T-helper 17 cell (primary cell): ENCODE results near the gene F8A2. TPM values are rescaled to one million over a fixed set of nuclear protein-coding genes. Genes with fewer than 3 reads are reported as not detected.
"Not testable (repeated sequence)": the region's sequence is repeated elsewhere in the genome, so short reads cannot be mapped to it uniquely, and the experiment has no call there.

Experiments
- ATAC-seq: fragments of 150-1000 bp; cut with Tn5 transposase; 2 replicates; pipeline ENCODE4 v1.10.0; 2021; ENCODE audit warnings: mild to moderate bottlenecking, moderate library complexity
- DNase-seq, 3 donors: peaks; one replicate each; pipeline versions ENCODE4 v3.0.0 to v3.0.0-alpha.2; 2020 to 2021
- H3K9me3 ChIP-seq: one replicate; pipeline ENCODE4 v1.7.0; 2013; ENCODE audit warnings: low read length, mild to moderate bottlenecking; ENCODE audit not compliant: control insufficient read depth, poor library complexity, severe bottlenecking
- H3K27ac Mint-ChIP-seq: one replicate; pipeline ENCODE4 v1.8.0; 2022; ENCODE audit warnings: mild to moderate bottlenecking, moderate library complexity, mixed read lengths
- H3K27me3 Mint-ChIP-seq: one replicate; pipeline ENCODE4 v1.8.0; 2022; ENCODE audit warnings: mixed read lengths
- H3K36me3 Mint-ChIP-seq: one replicate; pipeline ENCODE4 v1.8.0; 2022; ENCODE audit warnings: low read depth, mixed read lengths
- H3K4me1 Mint-ChIP-seq: one replicate; pipeline ENCODE4 v1.8.0; 2022; ENCODE audit warnings: mild to moderate bottlenecking, mixed read lengths
- H3K4me3 Mint-ChIP-seq: one replicate; pipeline ENCODE4 v1.8.0; 2022; ENCODE audit warnings: mild to moderate bottlenecking, moderate library complexity, mixed read lengths
- total RNA-seq, 4 donors: library from RNA in 2 of 4; stranded (reverse) in 2 of 4; gene quantifications; one replicate each; pipeline ENCODE4 v1.2.3 and lab custom pipeline; 2022 to 2026

The F8A2 gene
- not detected for total RNA-seq

DNA sequence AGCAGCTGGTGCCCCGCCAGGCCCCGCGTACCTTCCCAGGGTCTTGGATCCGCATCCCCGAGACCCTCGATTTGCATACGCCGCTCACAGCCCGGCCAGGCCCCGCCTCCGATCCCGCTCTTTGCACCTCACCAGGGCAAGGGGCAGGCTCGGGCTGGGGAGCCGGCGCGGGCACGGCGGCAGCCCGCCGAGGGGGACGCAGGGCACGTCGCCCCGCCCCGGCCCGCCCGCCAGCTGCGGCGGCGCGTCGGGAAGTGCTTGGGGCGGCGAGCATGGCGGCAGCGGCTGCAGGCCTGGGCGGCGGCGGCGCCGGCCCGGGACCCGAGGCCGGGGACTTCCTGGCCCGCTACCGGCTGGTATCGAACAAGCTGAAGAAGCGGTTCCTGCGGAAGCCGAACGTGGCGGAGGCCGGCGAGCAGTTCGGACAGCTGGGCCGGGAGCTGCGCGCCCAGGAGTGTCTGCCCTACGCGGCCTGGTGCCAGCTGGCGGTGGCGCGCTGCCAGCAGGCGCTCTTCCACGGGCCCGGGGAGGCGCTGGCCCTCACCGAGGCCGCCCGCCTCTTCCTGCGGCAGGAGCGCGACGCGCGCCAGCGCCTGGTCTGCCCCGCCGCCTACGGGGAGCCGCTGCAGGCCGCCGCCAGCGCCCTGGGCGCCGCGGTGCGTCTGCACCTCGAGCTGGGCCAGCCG is at the start of gene F8A2:
Gene F8A2, plus strand, starts transcription at position 253 of the 686 bp plus-strand sequence. Its CDS starts 20 bp downstream, at position 273.
- H3K4me3 Mint-ChIP-seq, DNase-seq, H3K36me3 Mint-ChIP-seq, H3K27ac Mint-ChIP-seq, H3K4me1 Mint-ChIP-seq, H3K9me3 ChIP-seq, H3K27me3 Mint-ChIP-seq: not testable (repeated sequence)
- peak; percentile 80 for ATAC-seq

DNA sequence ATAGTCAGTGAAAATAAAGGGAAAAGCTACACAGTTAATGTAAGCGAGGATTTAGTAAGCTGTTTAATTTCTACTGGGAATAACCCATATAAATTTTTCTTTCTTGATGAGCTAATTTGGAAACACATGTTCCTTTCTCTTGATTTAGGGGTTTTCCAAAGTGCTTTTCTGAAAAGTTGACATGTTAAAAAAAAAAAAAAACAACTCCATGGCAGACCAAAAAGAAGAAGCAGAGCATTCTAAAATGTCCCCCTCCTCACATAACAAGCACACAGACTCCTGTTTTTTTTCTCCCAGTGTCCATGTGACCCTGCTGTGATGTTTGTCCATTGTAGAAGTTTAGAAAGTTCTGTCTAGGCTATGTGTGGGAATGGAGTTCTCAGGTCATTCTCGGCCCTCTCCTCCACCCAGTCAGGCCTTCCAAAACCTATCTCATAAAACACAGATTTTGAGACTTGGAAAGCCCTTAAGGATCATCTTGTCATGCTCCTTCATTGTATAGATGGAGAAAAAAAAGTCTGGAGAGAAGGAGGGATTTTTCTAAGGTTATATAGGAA is 48.3 kb upstream of the F8A2 start:
- H3K27me3 Mint-ChIP-seq, result no peaks in the 10 kb centered on the region
- H3K4me1 Mint-ChIP-seq, result peaks cover 2% of the 10 kb centered on the region
- no peak overlapping the region for H3K27ac Mint-ChIP-seq
- no peak for DNase-seq
- H3K9me3 ChIP-seq, result no peaks in the 10 kb centered on the region
- ATAC-seq, result no peak
- no peak overlapping the region for H3K4me3 Mint-ChIP-seq
- no peaks in the 10 kb centered on the region for H3K36me3 Mint-ChIP-seq

DNA sequence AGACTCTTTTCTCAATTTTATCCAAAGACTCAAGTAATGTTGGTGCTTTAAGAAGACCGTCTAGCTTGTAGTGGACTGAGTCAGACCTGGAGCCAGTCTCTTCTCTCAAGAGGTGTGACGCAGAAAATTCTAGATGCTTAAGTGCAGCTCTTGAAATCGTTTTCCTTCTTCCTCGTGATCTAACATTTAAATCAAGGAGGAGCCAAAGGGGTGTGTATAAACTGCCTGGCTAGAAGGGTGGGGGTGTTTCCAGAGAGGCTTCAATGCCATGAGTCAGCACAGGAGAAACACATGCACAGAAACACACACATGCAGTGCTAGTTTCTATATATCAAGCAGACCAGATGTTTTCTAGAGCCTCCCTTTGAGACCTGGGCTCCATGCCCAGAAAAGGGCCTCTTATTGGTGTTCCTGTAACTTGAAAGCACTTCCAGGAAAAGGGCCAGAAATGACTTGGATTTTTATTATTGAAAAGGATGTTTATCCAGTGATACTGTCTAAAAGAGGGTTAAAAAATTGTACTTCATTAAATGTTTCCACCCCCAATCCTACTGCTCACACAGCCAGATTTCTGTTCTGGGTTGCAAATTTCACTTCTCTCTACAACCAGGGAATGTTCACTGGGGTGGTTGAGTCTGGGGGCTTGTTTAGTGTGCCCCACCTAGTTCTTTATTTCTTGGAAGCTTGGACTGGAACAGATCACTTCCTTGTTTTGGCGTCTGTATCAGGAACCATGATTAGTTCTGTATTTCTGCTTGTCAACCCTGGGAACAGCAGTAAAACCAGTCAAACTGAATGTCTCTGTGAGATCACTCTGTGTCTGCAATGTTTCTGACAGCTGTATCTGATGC is 47.2 kb upstream of the F8A2 start, which contains the start of gene CLIC2:
Gene CLIC2, minus strand, starts transcription at position 129 of the 851 bp plus-strand sequence. CDS start 187 bp downstream, outside the sequence.
- H3K4me1 Mint-ChIP-seq, result peaks cover 2% of the 10 kb centered on the region
- H3K27ac Mint-ChIP-seq, result no peak within 1 kb of the TSS
- H3K36me3 Mint-ChIP-seq, result no peaks in the 10 kb centered on the region
- H3K4me3 Mint-ChIP-seq, result no peak within 1 kb of the TSS
- ATAC-seq (no peak), DNase-seq (no peak)
- H3K27me3 Mint-ChIP-seq, result no peaks in the 10 kb centered on the region
- no peaks in the 10 kb centered on the region for H3K9me3 ChIP-seq

DNA sequence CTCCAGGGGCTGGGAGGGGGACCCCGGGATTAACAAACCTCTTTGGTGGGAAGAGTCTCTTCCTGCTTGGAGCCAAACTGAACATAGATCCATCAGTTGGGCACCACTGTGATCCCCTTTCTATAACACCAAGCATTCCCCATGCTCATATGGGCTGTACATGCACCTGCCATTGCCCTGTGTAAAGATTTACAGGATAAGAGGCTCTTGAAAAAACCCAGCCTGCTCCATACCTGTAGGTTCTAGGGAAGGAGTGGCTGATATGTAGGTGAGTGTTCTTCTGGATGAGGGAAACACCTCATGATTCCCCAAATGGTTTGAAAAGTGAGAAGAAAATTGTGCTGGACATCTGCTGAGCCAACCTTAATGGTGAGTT is 46.6 kb upstream of the F8A2 start:
- ATAC-seq, H3K27ac Mint-ChIP-seq, H3K4me1 Mint-ChIP-seq, H3K27me3 Mint-ChIP-seq, DNase-seq, H3K36me3 Mint-ChIP-seq, H3K4me3 Mint-ChIP-seq, H3K9me3 ChIP-seq: not testable (repeated sequence)

DNA sequence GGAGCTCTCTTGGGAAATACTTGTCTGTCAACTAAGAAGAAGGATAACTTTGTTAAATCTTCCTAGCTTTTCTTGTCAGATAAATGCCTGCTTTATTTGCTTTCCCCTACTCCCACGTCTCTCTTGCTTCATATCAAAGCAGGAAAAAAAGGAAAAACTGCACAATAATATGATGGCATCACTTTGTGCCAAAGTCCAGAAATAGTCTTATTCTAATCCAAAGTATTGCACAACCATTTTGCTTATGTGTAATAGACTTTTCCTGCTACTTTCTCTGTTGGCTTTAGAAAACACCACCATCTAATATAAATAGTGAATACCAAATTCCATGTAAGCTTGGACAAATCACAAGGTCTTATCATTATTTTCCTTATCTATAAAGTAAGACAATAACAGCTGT is 36.2 kb upstream of the F8A2 start:
- H3K9me3 ChIP-seq, H3K4me1 Mint-ChIP-seq, ATAC-seq, H3K27me3 Mint-ChIP-seq, DNase-seq, H3K36me3 Mint-ChIP-seq, H3K4me3 Mint-ChIP-seq, H3K27ac Mint-ChIP-seq: not testable (repeated sequence)

DNA sequence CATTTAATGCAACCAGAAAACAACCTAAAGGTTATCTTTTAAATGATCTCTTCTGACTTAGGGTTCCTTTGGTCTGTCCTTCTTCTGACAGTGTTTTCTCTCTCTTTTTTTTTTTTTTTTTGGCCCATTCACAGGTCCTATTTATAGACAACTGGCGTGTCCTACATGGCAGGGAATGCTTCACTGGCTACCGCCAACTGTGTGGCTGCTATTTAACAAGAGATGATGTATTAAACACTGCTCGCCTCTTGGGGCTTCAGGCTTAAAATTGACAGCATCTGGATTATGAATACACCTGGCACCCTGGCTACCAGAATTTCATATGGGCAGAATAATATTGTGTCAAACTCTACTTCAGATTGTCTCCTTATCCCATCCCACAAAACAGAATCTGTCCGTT is 32.4 kb upstream of the F8A2 start:
- DNase-seq, H3K4me1 Mint-ChIP-seq, H3K27me3 Mint-ChIP-seq, H3K4me3 Mint-ChIP-seq, H3K27ac Mint-ChIP-seq, H3K36me3 Mint-ChIP-seq, H3K9me3 ChIP-seq, ATAC-seq: not testable (repeated sequence)

DNA sequence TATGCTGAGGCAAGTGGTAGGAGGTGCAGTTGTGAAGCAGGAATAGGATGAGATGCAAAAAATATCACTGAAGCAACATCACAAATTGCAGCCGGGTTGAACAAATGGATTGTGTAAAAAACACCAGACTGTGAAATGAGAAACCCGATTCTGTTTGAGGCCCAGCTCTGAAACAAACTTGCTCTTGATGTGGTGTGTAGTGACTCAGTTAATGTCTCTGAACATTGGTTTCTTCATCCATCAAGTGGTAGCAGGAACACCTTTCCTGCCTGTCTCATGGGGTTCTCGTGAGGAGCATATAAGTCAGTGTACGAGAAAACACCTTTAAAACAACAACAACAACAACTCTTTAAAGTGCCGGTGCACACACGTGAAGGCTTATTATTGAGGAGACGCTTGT is 18.2 kb upstream of the F8A2 start:
- not testable (repeated sequence) for ATAC-seq, DNase-seq, H3K4me1 Mint-ChIP-seq, H3K27me3 Mint-ChIP-seq, H3K36me3 Mint-ChIP-seq, H3K4me3 Mint-ChIP-seq, H3K27ac Mint-ChIP-seq, H3K9me3 ChIP-seq

DNA sequence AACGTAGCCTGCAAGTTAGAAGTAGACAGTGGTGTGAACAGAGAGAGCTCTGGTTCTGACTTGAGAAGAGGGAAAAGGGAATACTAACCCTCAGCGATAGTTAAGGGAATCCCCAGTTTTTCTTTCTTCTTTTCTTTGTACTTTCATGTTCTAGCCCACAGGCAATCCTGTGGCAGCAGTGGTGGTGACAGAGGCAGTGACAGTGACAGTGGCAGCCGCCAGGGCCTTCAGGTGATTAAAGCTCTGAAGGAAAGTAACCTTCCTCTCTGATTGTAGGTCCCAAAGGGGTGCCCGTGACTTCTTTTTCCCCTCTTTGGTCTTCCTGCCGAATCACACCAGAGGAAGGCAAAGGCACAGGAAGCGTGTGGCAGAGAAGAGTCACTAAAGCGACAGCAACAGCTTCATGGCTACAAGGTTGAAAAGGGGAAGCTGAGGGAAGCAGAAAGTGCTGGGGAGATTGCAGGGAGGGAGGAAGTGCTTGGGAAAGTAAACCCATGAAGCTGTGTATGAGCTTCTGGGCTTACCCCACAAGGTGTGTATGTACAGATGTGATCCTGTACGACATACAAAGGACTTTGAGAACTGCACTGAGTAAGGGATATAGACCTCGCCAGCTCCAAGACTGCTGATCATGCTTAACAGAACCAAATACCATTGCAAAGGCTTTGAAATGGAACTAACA is 8.0 kb upstream of the F8A2 start:
- not testable (repeated sequence) for H3K27ac Mint-ChIP-seq, H3K4me1 Mint-ChIP-seq, H3K9me3 ChIP-seq, H3K36me3 Mint-ChIP-seq, H3K27me3 Mint-ChIP-seq, DNase-seq, H3K4me3 Mint-ChIP-seq
- peak; percentile 92 for ATAC-seq

DNA sequence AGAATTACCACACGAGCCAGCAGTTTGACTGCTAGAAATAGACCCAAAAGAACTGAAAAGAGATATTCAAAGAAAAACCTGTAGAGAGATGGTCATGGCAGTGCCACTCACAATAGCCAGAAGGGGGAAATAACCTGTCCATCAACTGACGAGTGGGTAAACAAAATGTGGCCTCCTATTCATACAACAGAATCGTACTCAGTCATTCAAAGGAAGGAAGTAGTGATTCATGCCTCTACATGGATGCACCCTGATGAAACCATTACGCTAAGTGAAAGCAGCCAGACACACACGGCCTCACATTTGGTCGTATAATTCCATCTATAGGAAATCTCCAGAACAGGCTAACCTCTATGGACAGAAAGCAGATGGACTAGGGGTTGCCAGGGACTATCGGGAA is 2.1 kb upstream of the F8A2 start:
- ATAC-seq, H3K4me1 Mint-ChIP-seq, H3K27ac Mint-ChIP-seq, H3K4me3 Mint-ChIP-seq, H3K9me3 ChIP-seq, H3K36me3 Mint-ChIP-seq, H3K27me3 Mint-ChIP-seq, DNase-seq: not testable (repeated sequence)

DNA sequence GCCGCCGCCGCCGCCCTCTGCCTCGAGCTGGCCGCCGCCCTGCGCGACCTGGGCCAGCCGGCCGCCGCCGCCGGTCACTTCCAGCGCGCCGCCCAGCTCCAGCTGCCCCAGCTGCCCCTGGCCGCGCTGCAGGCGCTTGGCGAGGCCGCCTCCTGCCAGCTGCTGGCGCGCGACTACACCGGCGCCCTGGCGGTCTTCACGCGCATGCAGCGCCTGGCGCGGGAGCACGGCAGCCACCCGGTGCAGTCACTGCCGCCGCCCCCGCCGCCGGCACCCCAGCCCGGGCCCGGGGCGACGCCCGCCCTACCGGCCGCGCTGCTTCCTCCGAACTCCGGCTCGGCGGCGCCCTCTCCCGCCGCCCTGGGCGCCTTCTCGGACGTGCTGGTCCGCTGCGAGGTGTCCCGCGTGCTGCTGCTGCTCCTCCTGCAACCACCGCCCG is 653 bp downstream of the F8A2 start:
- ATAC-seq, result peak; percentile 69
- H3K4me3 Mint-ChIP-seq, result not testable (repeated sequence)

DNA sequence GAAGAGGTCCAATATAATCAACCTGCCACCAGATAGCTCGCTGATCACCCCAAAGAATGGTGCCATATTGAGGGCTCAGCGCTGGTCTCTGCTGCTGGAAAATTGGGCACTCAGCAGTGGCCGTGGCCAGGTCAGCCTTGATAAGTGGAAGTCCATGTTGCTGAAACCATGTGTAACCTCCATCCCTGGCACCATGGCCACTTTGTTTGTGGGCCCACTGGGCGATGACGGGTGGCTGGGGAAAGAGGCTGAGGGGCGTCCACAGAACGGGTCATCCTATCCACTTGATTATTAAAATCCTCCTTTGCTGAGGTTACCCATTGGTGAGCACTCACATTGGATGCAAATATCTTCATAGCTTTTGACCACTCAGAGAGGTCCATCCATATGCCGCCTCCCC is 7.7 kb downstream of the F8A2 start:
- H3K36me3 Mint-ChIP-seq, result no peaks in the 10 kb centered on the region
- no peaks in the 10 kb centered on the region for H3K27me3 Mint-ChIP-seq
- ATAC-seq, result no peak
- H3K9me3 ChIP-seq, result no peaks in the 10 kb centered on the region
- no peak overlapping the region for H3K4me3 Mint-ChIP-seq
- no peak for DNase-seq
- H3K4me1 Mint-ChIP-seq, result peaks cover 21% of the 10 kb centered on the region
- no peak overlapping the region for H3K27ac Mint-ChIP-seq

More for the DNA sequence above, 653 bp downstream of the F8A2 start:
- not testable (repeated sequence) for H3K27me3 Mint-ChIP-seq, H3K36me3 Mint-ChIP-seq, DNase-seq, H3K27ac Mint-ChIP-seq, H3K9me3 ChIP-seq
- H3K4me1 Mint-ChIP-seq, result peaks cover 10% of the 10 kb centered on the region

DNA sequence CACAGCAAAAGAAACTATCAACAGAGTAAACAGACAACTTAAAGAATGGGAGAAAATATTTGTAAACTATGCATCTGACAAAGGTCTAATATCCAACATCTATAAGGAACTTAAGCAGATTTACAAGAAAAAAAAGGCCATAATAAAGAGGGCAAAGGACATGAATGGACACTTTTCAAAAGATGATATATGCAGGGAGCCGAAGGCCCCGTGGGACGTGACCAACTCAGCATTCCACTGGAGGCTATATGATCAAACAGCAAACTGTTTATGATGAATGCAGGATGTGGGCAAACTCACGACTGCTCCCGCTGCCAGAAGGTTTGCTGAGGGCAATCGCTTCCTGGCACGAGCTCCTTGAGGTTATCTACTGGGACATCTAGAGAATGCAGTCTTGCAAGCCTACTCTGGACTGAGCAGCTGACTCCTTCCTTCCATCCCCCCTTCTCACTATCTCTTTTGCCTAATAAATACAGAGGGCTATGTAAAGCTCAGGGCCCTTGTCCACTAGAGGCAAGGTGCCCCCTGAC is 12.9 kb downstream of the F8A2 start:
- peak overlapping the region; percentile 51 for H3K4me3 Mint-ChIP-seq
- not testable (repeated sequence) for H3K4me1 Mint-ChIP-seq, DNase-seq, H3K36me3 Mint-ChIP-seq, H3K27ac Mint-ChIP-seq, H3K9me3 ChIP-seq, ATAC-seq, H3K27me3 Mint-ChIP-seq

DNA sequence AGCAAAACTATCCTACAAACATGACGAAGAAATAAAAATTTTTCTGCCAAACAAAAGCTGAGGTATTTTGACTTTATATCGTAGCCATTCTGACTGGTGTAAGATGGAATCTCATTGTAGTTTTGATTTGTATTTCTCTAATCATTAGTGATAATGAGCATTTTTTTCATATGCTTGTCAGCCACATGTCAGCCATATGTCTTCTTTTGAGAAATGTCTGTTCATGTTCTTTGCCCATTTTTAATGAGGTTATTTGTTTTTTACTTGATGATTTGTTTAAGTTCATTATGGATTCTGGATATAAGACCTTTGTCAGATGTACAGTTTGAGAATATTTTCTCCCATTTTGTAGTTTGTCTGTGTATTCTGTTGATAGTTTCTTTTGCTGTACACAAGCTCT is 24.5 kb downstream of the F8A2 start:
- no peaks in the 10 kb centered on the region for H3K9me3 ChIP-seq
- H3K4me1 Mint-ChIP-seq, result peaks cover 2% of the 10 kb centered on the region
- no peaks in the 10 kb centered on the region for H3K27me3 Mint-ChIP-seq
- H3K4me3 Mint-ChIP-seq, result no peak overlapping the region
- DNase-seq (no peak), ATAC-seq (no peak)
- no peaks in the 10 kb centered on the region for H3K36me3 Mint-ChIP-seq
- no peak overlapping the region for H3K27ac Mint-ChIP-seq
